Stimulated activated naive CD4-positive, alpha-beta T cell (primary cell): ENCODE data around the gene MACF1.

Experiments
- DNase-seq, 6 experiments: peaks; one replicate each; lab custom pipeline; 2025; lab: John Stamatoyannopoulos, UW

Gene MACF1

DNA sequence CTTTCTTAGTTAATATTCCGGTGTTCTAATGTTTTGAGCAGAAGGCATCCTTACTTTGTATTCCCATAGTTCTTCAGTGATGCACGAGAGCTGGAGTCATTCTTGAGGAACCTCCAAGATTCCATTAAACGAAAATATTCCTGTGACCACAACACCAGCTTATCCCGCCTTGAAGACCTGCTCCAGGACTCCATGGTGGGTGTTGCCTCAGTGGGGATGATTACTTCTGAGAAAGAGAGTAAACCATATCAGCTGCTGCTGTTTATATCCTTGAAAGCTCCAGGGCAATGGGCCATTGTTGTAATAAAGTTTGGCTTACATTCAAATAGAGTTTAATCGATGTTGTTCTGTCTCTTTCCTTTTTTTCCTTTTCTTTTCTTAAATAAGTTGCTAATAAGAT lies 93.1 kb downstream of the MACF1 start:
- no peak for DNase-seq

DNA sequence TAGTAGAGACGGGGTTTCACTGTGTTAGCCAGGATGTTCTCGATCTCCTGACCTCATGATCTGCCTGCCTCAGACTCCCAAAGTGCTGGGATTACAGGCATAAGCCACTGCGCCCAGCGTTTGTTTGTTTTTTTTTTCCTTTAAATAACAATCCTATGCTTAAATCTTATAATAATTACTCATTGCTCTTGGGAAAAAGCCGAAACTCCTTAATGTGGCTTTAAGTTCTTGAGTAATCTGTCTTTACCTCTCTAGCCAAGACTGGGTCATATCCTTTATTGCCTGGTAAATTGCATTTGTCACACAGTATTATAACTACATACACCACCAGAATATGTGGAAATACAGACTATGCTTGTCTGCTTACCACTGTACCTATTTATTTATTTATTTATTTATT lies 97.1 kb downstream of the MACF1 start:
- no peak for DNase-seq

DNA sequence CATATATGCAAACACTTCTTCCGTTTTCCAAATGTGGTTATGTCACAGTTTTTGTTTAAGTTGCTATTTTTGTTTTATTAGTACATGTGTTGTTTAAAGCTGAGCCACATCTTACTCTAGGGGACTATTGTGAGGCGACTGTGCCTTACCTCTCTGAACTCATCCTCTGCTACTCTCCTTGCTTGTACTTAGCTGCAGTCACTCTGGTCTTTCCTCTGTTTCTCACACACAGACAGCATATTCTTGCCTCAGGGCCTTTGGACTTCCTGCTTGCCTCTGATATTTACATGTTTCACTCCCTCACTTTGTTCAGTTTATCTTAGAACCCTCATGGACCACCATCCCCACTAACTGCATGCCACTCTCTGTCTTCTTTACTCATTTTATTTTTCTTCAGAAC lies 101.1 kb downstream of the MACF1 start:
- DNase-seq = no peak

DNA sequence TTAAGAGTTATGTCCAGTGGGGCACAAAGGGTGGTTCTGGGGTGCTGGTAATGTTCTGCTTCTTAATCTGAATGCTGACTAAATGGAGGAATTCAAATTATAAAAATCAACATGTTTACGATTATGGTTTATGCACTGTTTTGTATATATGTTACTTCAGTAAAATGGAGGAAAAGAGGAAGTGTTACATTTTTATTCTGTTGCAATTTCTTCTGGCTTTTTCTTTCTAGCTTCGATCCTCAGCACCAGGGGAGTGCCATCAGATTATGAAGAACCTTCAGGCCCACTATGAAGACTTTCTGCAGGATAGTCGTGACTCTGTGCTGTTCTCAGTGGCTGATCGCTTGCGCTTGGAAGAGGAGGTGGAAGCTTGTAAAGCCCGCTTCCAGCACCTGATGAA lies 105.5 kb downstream of the MACF1 start:
- DNase-seq = no peak

DNA sequence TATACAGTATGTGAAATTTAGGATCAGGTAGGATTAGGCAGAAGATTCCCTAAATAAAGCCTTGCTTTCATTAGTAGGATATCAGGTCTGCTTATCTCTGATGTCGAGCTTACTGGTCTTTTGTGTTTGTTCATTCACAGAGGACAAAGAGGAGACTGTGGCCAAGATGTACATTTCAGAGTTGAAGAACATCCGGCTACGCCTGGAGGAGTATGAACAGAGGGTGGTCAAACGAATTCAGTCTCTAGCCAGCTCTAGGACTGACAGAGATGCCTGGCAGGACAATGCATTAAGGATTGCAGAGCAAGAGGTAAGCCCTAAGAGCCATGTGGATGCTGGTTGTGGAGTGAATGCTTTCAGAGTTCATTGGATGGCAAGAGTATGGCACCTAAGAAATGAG lies 106.2 kb downstream of the MACF1 start:
- no peak for DNase-seq

DNA sequence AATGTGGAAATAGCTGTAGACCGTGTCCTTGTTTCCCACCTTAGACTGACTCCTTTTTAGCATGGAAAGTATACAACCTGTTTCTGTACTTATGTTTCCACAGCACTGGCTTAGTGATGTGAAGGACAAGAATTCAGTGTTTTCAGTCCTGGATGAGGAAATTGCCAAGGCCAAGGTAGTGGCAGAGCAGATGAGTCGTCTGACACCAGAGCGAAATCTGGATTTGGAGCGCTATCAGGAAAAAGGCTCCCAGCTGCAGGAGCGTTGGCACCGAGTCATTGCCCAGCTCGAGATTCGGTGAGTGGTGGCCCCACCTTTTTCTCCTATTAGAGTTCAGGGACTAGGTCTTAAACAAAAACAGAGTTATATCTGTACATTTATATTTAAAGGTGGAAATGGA lies 112.6 kb downstream of the MACF1 start:
- DNase-seq = no peak

DNA sequence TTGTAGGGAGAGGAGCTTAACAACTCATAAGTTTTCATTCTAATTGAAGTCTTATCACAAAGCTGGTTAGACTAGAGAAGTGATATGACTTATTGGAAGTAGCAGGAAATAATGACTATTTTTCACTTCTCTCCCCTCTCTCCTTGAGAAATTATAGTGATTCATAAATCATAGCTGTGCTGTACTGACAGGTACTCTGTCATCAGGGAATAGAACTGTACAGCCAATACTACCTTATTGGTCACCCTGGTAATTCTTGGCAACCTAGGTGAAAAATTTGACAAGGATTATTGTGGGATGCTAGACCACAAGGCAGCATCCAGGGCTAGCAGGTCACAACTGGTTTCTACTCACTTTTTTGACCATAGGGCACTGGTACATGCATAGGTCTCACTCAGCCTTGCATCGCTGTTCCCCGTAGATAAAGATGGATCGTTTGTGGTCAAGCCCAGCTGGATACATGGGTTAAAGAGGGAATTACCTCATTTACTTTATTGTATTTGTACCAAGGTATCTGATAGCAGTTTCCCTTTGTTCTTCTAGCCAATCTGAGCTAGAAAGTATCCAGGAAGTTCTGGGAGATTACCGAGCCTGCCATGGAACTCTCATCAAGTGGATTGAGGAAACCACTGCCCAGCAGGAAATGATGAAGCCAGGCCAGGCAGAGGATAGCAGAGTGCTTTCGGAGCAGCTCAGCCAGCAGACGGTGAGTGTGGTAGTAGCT lies 113.6 kb downstream of the MACF1 start:
- DNase-seq = no peak

DNA sequence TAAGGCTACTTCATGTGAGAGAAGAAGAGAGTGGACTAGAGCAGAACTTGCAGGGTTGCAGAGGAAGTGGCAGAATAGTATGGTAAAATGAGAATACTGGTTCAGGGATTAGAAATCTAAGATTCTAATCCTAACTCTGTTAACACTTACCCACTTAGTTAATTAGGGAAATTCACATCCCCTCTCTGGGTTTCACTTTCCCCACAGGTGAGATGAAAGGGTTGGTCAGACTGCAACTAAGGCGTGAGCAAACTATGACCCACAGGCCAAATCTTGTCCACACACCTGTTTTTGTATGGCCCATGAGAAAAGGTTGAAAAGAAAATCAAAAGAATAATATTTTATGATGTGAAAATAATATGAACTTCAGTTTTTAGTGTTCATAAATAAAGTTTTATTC lies 117.5 kb downstream of the MACF1 start:
- no peak for DNase-seq

DNA sequence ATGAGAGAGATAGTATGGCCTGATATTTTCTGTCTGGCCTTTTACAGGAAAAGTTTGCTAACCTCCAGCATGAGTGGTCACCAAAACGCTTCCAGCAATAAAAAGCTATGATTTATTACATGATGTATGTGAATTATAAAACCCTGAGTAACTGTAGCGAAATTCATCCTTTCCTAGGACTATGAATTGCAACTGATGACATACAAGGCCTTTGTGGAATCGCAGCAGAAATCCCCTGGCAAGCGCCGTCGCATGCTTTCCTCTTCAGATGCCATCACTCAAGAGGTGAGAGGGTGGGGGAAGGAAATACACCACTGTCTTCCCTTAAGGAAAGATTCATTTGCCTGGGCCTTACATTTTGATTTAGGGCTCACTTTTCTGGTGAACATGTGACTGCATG lies 117.9 kb downstream of the MACF1 start:
- no peak for DNase-seq

DNA sequence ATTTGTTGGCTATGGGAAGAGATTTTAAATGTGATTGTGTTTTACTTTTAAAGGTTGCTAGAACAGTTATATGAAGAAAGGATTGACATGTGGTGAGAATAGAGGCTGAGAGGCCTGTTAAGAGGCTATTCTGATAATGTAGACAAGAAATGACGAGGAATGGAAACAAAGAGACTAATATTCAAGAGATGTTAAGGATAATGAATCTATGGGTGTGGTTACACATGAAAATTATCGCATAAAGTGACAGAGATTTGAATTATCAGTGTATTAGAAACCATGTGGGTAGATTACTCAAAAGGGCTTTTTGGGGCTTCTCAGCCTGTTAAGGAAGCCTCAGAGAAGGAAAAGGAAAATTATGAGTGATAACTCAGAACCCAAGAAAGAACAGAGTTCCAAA lies 120.4 kb downstream of the MACF1 start:
- no peak for DNase-seq

DNA sequence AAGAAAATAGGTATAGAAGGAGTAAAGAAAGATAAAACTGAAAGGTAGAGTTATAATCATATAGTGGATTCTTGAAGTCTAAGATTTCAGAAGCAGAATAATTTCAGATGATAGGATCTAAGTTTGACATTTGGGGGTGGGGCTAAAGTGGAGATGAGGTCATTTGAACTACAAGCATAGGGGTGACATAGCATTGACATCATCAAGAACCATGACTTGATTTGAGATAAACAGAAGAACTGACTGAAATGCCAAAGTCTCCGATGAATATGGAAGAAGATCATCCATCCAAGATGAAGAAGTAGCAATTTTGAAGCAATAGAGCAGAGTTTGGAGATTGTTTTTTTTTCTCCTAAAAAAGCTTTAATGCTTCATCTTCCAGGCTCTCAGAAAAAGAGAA lies 122.3 kb downstream of the MACF1 start:
- no peak for DNase-seq

DNA sequence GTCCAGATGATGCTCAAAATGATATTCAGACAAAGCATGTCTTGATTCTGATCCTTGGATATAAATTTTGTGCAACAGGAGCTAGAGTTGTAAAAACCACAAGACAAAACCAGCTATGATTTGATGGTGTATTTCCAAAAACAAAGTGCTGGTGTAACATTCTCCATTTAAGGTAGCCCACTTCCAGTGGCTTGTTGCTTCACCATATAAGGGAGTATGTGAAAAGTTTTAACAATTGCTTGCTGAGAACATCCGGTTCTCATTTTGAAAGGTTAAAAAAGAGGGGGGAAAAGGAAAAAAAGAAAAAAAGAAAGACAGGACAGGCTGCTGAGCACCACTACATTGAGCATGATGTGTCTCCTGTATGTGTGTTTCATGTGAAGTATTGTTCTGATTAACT lies 123.6 kb downstream of the MACF1 start:
- DNase-seq = no peak

DNA sequence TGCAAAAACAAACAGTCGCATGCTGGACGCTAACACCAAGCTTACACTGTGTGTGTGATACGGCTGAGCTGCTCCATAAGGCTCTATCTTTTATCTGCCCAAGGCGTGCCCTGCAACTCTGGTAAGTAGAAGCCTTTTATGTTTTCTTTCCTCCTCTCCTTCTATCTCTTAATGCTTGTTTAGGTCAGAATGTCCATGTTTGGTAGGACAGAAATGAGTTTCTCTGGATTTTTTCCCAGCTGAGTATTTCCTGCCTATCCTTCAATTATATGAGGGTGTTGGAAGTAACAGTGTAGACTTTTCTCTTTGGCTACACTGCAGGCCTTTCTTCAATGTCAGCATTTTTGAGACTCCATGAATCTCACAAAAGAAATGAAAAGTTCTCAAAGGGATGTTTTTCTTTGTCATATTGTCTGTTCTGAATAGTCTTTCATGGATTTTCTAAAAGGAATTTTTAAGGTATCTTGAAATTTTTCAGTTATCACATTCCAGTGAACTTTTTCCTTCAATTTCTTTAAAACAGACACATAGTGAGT lies 124.2 kb downstream of the MACF1 start:
- no peak for DNase-seq

DNA sequence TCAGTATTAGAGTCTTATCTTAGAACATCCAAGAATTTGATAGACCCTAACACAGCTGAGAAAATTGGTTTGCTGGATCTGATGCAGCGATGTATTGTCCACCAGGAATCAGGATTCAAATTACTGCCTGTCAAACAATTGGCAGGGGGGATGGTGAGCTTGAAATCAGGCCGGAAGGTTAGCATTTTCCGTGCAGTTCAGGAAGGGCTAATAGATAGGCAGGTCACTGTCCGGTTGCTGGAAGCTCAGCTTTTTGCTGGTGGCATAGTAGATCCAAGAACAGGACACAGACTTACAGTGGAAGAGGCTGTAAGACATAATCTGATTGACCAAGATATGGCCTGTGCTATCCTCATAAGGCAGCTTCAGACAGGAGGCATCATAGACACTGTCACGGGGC lies 127.2 kb downstream of the MACF1 start:
- DNase-seq = no peak

DNA sequence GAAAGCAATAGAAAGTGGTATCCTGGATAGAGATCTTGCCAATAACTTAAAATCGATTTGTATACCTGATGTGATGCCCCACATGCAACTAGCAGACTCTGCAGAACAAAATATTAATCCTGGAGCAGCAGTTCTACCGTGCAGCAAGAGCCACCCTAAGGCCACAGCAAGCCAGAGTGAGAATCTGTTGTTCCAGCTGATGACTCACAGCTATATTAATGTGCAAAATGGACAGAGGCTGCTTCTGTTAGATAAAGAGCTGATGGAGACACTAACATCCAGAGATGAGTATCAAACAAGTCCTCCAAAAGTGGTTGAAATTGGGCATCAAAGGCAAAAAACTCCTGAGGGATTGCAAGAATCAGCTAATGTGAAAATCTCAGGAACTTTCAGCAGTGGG lies 127.8 kb downstream of the MACF1 start:
- DNase-seq = no peak

DNA sequence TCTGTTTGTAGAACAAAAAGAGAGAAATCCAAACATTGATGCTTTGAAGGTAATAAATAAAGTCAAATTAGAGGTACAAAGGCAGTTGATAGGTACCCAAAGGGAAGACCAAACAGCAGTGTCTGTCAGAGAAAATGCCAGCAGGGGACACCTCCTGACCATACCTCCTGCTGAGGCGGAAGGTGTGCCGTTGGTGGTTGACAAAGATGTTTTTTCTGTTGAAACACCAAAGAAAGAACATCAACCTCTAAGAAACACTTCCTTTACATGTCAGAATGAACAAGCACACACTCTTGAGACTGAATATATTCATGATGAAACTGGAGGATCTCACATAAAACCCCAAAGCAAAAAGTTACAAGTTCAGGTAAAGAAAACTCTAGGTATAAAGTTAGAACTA lies 128.3 kb downstream of the MACF1 start:
- DNase-seq = no peak

DNA sequence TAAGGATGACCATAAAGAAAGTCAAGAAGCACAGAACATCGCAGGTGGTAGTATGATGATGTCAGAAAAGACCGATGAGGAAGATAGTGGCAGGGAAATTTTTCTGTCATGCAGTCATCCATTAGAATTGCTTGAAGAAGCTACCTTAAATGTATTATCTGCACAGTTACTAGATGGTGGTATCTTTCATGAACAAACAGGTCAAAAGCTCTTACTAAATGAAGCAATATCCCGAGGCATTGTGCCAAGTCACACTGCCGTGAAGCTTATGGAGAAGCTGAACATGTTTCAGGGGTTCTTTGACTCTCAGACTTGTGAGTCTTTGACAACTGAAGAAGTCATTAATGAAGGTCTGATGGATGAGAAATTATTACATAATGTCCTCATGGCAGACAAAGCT lies 128.8 kb downstream of the MACF1 start:
- DNase-seq = no peak

DNA sequence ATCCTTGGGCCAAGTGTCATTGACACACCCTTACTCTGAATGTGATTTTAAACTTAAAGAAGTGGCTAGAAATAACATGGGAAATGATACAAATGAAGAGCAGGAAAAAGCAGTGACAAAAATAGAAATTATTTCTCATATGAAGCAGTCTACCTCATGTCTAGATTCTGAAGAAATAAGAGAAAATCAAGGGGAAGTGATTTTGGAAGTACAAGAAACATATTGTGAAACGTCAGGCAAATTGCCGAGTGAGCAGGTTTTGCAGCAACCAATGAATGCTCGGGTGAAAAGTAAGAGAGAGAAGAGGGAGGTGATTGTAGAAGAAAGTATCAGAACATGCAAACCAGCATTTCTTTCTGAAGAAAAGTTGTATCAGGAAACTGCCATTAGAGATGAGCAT lies 130.7 kb downstream of the MACF1 start:
- no peak for DNase-seq

DNA sequence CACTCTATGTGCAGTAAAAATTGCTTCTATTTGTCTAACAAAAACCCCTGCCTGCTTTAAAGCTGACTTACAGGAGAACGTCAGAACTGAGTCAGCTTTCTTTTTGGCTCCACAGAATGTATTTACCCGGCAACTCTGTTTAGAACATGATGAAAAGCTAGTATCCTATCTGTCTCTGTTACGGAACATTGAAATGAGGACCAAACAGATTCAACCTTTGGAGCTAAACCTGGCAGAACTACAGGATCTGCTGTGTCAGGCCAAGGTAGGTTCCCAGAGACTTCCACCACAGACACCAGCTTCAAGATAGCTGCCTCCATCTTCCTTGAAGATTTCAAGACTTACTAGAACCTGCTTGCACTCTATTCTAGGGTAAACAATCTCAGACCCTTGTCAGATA lies 132.6 kb downstream of the MACF1 start:
- no peak for DNase-seq

DNA sequence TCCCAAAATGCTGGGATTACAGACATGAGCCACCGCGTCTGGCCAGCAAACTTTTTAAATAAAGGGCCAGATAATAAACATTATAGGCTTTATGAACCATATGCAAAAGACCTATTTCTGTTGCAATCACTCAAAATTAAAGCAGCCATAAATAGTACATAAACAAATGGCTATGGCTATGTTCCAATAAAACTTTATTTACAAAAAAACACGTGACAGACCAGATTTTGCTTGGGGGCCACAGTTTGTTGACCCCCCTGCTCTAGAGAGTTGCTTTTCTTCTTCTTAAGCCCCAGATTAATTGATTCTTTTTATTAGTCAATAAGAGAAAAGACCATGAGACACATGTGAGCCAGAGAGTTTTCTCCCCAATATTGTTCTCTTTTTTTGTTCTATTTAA lies 138.3 kb downstream of the MACF1 start:
- no peak for DNase-seq

DNA sequence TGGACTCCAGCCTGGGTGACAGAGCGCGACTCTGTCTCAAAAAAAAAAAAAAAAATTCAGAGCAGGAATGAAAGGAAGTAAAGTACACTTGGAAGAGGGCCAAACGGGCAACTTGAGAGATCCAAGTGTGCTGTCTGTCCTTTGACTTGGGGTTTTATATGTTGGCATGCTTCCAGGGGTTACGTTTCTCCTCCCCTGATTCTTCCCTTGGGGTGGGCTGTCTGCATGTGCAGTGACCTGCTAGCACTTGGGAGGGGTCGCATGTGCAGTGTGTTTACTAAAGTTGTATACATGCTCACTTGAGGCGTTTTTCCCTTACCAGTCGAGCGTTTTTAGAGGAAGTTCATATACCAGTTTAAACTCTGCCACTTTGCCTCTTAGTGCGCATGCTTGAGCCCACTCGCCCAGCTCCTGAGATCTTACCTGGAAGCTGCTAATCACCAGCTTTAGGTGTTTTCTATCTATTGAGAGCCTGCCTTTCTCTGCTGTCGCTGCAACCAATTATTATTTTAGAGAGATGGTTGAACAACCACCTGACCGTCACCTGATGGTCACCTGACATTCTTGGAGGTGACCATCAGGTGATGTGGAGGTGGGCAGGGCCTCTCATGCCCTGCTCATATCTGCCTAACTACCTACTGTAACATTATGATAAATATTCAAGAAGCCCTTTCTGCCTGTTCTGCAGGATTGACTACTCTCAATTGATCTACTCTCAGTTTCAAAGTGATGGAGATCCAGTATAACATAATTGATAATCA lies 140.1 kb downstream of the MACF1 start:
- DNase-seq = no peak

DNA sequence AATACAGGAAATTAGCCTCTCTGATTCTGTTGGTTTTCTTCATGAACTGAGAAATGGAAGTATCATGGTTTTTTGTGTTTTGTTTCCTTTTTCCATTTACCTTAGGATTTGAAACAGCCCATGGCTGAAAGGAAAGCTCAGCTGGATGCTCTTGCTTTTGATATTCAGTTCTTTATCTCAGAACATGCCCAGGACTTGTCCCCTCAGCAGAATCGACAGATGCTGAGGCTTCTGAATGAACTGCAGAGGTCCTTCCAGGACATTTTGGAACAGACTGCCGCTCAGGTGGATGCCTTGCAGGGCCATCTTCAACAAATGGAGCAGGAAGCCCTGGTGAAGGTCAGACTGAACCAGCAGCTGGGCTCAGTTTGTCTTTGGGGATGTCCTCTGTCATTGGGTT lies 142.4 kb downstream of the MACF1 start:
- DNase-seq = no peak

DNA sequence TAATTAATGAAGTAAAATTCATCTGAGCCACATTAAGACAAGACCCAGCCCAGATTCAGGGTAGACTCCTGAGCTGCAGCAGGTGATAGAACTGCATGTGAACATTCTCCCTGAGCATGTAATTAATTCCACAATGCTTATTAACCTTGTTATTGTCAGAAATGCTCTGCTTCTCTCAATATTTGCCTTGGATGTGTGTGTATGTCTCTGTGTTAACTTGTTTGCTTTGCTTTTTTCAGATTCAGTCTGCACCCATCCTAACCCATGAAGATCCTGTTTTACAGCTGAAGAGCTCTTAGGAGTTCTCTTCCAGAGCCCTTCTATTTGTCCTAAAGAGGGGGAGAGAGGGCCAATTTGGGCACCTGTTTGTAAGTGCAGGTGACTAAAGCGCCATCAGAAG lies 143.8 kb downstream of the MACF1 start:
- DNase-seq = no peak

DNA sequence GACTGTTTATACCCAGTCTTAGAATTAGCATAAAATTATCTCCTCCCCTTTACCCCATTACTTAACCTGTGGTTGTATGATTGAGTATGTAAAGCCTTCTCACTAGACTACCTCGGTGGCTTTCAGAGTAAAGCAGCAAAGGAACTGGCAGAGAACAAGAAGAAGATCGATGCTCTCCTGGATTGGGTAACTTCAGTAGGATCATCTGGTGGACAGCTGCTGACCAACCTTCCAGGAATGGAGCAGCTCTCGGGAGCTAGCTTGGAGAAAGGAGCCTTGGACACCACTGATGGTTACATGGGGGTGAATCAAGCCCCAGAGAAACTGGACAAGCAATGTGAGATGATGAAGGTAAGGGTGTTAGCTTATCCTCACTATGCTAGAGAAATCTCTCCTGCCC lies 148.4 kb downstream of the MACF1 start:
- DNase-seq = no peak
